ENCODE data around the gene GGACT.

Gene GGACT

DNA sequence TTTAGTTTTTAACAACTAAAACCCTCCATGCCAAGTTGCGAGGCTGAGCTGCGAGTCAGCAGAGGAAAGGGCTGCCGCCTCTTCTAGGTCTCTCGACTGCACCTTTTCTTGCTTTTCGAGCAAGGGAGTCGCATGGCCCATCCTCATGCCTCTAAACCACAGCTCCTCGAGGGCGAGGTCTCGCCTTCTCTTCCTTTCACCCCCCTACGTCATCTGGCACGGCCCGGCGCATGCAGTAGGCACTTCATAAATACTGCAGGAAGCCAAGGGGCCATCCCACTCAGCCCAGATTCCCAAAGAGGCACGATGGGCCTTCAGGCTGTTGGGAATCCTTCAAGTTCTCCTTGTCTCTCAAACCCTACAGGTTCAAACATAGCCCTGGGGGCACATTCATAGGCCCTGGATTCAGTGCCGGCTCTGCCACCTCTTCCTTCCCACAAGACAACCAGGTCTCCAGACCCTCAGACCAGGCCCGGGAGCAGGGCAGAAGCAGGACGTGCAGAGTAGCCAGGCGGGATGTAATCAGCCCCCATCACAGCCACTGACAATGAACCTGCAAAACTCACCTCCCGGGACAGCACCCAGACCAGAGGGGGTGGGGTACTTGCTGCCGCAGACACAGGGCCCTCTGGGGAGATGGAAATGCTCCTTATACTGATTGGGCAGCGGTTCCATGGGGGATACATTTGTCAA lies 41.7 kb downstream of the GGACT start:
- DNase-seq, result no peak

DNA sequence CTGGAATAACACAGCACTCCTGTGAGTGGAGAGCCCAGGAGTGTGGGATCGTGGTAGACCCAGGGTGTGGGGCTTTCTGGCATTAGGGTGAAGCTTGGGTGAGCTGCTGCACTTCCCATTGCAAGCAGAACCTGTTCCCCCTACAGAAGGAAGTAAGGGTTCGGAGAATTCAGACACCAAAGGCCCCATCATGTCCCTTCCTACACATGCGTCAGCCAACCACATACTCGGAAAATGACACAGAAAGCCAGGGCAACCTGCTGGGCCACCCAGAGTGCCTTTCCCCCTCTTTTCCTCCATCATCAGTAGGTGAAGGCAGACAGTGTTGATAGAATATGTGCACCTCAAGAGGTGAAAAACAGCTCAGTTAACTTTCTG lies 42.9 kb downstream of the GGACT start:
- DNase-seq, result no peak

GRCh38 chr13:100544866-100545683 lies 43.5 kb downstream of the GGACT start:
- no peak for DNase-seq

- DNase-seq, result no peak
Observed at GRCh38 chr13:100543872-100544602, 44.6 kb downstream of the GGACT start.

DNA sequence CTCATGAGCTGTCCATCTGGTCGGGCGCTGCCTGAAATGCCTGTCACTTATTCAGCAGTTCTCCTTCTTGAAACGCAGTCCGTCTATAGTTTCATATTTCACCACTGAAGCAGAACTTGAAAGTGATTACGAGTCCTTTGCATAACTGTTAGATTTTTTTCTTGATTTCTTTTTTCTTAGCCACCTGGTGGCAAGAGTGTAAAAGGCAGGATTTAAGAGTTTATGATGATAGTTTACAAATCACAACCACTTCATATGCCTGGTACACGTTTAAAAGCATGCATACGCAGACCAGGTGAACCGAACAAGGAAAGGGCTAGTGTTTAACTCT lies 45.8 kb downstream of the GGACT start:
- DNase-seq, result no peak

GRCh38 chr13:100541897-100542825 lies 46.4 kb downstream of the GGACT start:
- no peak for DNase-seq

DNA sequence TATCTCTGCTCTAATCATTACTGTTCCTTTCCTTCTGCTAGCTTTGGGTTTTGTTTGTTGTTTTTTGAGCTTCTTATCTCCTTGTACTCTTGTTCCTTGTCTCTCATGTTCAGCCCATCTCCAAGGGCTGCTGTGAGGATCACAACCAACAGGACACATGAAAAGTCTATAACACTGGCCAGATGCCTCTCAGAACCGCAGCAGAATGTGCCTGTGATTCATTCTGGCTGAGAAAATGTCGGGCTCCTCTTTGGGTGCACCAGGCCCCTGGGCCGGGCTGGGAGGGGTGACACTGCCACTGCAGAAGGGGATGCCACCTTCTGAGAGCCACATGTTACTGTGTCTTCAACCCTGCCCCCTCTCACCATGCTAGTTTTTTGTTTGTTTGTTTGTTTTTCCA lies 48.0 kb downstream of the GGACT start:
- DNase-seq, result no peak

DNA sequence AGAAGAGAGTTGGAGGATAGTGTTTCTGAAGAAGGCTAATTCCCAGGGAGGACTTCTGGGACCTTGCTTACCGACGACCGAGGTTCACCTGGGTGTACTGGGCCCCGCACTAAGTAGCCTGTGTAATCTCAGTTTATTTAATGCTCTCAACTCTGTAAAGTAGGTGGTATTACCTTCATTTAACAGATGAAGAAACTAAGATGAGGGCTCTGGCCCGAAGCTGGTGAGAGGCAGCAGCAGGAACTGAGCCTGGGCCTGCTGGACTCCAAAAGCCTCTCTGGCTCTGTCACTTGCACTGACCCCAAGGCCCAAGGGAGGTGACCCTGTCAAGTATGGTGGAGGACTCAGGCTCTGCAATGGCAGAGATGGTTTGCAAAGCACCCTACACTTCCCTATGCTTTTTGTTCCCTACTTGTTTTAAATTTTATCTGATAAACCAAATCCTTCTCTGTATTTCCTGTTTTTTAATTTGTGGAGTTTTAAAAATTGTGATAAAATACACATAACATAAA lies 50.6 kb downstream of the GGACT start:
- no peak for DNase-seq

DNA sequence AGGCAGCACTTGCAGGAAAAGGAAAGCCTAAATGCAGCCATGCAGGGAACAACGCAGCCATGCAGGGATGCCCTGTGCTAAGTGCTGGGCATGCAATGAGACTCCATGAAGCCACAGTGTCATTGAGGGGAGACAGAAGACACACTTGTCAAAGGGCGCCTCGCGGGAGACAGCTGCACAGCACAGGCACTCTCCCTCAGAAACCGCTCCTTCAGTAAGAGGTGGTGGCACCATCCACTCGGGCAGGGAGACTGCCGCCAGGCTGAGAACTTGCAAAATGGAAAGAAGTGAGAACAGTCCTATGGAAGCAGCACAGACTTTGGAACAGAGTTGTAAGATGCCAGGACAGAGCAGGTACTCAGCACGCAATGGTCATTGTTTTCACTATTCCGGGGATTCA lies 51.1 kb downstream of the GGACT start:
- no peak for DNase-seq

DNA sequence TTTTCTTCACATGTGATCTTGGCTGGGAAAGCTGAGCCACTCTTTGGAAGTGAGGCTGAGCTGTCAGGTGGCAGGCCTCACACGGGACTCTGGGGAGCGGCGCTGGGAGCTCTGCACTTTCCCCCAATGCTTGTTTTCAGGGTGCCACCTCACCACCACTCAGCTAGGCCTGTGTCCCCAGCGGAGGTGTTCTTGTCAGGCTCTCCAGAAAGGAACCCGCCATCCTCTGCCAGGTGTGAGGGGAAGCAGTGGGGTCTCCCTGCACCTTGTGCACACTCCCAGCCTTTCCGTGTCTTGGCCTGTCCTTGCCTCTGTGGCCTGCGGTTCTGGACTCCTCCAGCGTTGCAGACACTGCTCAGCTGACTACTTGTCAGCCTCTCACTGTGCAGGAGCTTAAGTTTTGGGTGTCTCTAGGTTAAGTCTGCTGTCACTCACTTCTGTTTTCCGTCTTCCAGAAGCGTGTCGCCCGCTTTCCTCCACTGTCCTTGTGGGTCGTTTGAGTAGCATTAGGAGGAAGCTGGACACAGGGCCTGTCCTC lies 51.9 kb downstream of the GGACT start:
- DNase-seq, result no peak

- DNase-seq, result no peak
Observed at GRCh38 chr13:100535426-100536135, 53.0 kb downstream of the GGACT start.

GRCh38 chr13:100534911-100535310 lies 53.7 kb downstream of the GGACT start:
- DNase-seq, result no peak

DNA sequence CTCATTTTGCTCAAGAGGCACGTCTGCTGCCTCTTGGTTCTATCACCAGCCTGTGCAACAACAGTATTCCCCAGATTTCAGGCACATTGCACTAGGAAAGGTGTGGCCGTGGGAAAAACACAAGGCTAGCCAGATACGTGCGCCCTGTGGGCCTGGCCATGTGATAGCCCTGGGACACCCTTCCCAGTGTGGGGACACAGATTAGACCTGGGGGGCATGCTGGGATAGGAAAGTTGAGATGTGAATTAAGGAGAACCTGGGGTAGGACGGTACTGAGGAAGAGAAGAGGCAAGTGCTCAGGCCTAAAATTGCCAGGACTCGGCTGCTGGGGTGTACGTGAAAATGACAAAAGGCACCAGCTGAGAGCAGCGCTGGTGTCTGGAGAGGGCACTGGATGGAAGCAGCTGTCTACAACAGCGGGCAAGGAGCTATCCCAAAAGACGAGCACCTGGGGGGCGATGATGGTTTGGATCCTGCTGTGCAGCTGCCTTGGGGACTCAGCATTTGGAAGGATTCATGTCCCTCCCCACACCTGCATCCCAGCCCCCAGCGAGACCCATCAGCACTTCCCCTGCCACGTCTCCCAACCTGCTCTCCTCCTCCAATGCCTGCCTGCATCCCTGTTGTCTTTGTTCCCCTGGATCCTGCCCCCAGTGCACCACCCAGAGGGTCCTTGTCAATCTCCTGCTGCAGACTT lies 54.3 kb downstream of the GGACT start:
- DNase-seq, result no peak

DNA sequence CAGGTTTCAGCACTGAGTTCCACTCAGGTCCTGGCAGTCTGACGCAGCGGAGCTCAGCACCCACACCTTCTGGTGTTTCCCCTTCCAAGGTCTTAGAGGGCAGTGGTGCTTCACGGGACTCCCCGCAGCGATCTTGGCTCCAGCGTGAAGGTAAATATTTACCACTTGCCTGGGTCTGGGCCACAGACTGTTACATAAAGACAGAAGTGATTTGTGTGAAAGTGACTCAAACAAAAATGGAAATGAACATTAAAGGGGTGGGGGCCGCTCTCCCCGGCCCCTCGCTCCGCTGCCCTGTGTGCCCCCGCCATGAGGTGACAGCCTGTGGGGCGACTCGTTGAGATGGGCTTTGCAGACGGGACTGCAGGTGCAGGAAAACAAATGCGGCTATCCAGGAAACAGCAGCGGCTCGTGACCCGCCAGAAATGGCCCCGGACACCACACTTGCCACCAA lies 55.0 kb downstream of the GGACT start:
- DNase-seq, result no peak

- DNase-seq, result no peak
Observed at GRCh38 chr13:100532836-100533435, 55.7 kb downstream of the GGACT start.

DNA sequence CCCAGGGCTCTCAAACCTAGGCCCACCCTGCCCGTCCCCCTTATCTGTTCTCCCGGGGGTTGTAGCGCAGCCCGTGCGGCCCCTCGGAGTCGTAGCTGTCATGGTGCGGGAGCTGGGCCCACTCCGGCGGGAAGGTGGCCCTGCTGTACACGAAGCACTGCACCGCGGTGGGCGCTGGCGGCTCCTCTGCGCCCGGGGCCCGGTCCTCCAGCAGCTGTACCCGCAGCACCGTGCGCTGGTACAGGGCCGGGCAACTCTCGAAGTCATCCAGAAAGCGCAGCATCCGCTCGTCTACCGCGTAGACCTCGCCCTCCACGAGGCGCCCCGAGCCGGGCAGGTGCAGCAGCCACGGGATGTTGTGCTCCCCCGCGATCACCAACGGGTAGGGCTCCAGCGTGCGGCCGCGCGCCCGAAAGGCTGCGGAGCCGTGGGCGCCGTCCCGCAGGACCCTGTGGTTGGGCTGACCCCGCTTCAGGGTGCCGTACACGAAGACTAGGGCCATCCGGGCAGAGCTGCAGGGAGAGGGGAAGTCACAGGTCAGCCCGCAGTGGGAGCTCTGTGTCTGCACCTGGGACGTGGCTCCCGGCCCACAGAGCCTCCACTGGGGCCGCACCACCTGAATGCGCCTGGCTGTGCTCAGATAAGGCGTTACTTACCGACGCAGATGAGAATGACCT lies 56.4 kb downstream of the GGACT start:
- DNase-seq, result no peak

- DNase-seq, result no peak
Observed at GRCh38 chr13:100530671-100531213, 57.8 kb downstream of the GGACT start.

GRCh38 chr13:100529666-100530377 lies 58.8 kb downstream of the GGACT start:
- no peak for DNase-seq

DNA sequence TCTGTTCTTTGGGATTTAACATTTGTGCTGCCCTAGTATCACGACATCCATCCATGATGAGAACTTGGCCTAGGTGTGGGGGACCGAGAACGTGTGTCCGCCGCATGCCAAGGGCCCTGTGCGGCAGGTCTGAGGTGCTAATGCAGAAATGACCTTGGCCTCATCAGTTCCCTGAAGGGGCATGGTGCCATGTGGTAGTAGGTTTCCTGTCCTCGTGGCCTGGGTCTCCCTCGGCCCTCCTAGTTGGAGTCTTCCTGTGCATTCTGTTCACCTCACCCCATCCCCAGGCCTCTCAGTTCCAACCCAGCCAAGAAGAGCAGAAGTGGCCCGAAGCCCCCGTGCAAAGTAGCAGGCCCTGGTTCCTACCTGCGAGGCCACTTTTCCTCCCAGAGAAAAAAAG lies 59.8 kb downstream of the GGACT start:
- DNase-seq, result no peak
